ENCODE data around the gene DOK7. TPM values are rescaled to one million over a fixed set of nuclear protein-coding genes. Genes with fewer than 3 reads are reported as not detected.
A peak's percentile ranks its signal among the peaks of the same experiment; 100 is the strongest.

DOK7 gene
- polyA plus RNA-seq, 3 donors: not detected

- Histone ChIP-seq H3K9ac (ENCODE audit: insufficient read depth, low read length, poor library complexity, severe bottlenecking) (no peak overlapping the region), H3K4me1 (ENCODE audit: control insufficient read depth in 1 of 2, insufficient read depth in 2 of 2, low read length in 2 of 2) (no peaks in the 10 kb centered on the region), H3K4me3 (replicated peaks in 1 of 3; ENCODE audit: low read depth in 2 of 3, low read length in 3 of 3) (no peak overlapping the region), H3K27ac (ENCODE audit: low read depth in 1 of 2, low read length in 2 of 2) (no peak overlapping the region), H3K36me3 (replicated peaks in 1 of 2; ENCODE audit: control insufficient read depth in 1 of 2, insufficient read depth in 2 of 2, low read length in 2 of 2) (peaks cover 0 to 1% of the 10 kb centered on the region in 2 donors), H2AFZ (ENCODE audit: insufficient read depth, low read depth, low read length, poor library complexity, severe bottlenecking) (no peak overlapping the region), H4K20me1 (ENCODE audit: insufficient read depth, low read length) (peaks cover 34% of the 10 kb centered on the region), H3K9me3 (replicated peaks in 1 of 2; ENCODE audit: control insufficient read depth in 1 of 2, insufficient read depth in 1 of 2, low read length in 2 of 2) (no peaks in the 10 kb centered on the region), H3K79me2 (ENCODE audit: insufficient read depth, low read length) (no peaks in the 10 kb centered on the region), H3K27me3 (ENCODE audit: control insufficient read depth in 2 of 2, insufficient read depth in 2 of 2, low read length in 2 of 2) (peaks cover 0 to 10% of the 10 kb centered on the region in 2 donors), H3K4me2 (replicated peaks; ENCODE audit: extremely low read depth, low read length, poor library complexity, severe bottlenecking) (no peak overlapping the region)
- no peaks in the 10 kb centered on the region for H3K4me1 Mint-ChIP-seq
- peaks cover 0 to 3% (median 0%) of the 10 kb centered on the region in 7 donors for H3K9me3 Mint-ChIP-seq
- TF ChIP-seq CTCF (IDR thresholded peaks at IDR 0.05): no peak
- no peak overlapping the region for H3K27ac Mint-ChIP-seq
- peaks cover 18 to 49% (median 21%) of the 10 kb centered on the region in 3 donors for H3K27me3 Mint-ChIP-seq (ENCODE audit: low read depth in 3 of 3)
- H3K4me3 Mint-ChIP-seq: no peak overlapping the region
- WGBS (ENCODE audit: insufficient coverage): 68% methylated on average over 9 of the region's 14 CpGs
- intact Hi-C loops (cut with micrococcal nuclease): no loop called here
- DNase-seq: no peak
- peaks cover 0 to under 1% of the 10 kb centered on the region in 2 donors for H3K36me3 Mint-ChIP-seq
Observed at GRCh38 chr4:3496021-3496420, 32.9 kb downstream of the DOK7 start.

- Histone ChIP-seq H3K4me1 (ENCODE audit: control insufficient read depth in 1 of 2, insufficient read depth in 2 of 2, low read length in 2 of 2) (no peaks in the 10 kb centered on the region), H2AFZ (ENCODE audit: insufficient read depth, low read depth, low read length, poor library complexity, severe bottlenecking) (no peak overlapping the region), H3K27me3 (ENCODE audit: control insufficient read depth in 2 of 2, insufficient read depth in 2 of 2, low read length in 2 of 2) (peaks cover 0 to 6% of the 10 kb centered on the region in 2 donors), H3K36me3 (replicated peaks in 1 of 2; ENCODE audit: control insufficient read depth in 1 of 2, insufficient read depth in 2 of 2, low read length in 2 of 2) (peaks cover under 1 to 12% of the 10 kb centered on the region in 2 donors), H3K9me3 (replicated peaks in 1 of 2; ENCODE audit: control insufficient read depth in 1 of 2, insufficient read depth in 1 of 2, low read length in 2 of 2) (no peaks in the 10 kb centered on the region), H3K4me2 (replicated peaks; ENCODE audit: extremely low read depth, low read length, poor library complexity, severe bottlenecking) (no peak overlapping the region), H3K79me2 (ENCODE audit: insufficient read depth, low read length) (no peaks in the 10 kb centered on the region), H4K20me1 (ENCODE audit: insufficient read depth, low read length) (peaks cover 44% of the 10 kb centered on the region), H3K9ac (ENCODE audit: insufficient read depth, low read length, poor library complexity, severe bottlenecking) (no peak overlapping the region), H3K4me3 (replicated peaks in 1 of 3; ENCODE audit: low read depth in 2 of 3, low read length in 3 of 3) (no peak overlapping the region), H3K27ac (ENCODE audit: low read depth in 1 of 2, low read length in 2 of 2) (no peak overlapping the region)
- intact Hi-C loops (cut with micrococcal nuclease): no loop called here
- no peak for TF ChIP-seq CTCF (IDR thresholded peaks at IDR 0.05)
- Mint-ChIP-seq H3K4me3 (peak overlapping the region in 1 of 2 donors; percentile 60), H3K4me1 (no peaks in the 10 kb centered on the region), H3K9me3 (peaks cover 0 to 3% (median 0%) of the 10 kb centered on the region in 7 donors), H3K27me3 (ENCODE audit: low read depth in 3 of 3) (peaks cover 11 to 39% (median 12%) of the 10 kb centered on the region in 3 donors), H3K27ac (peak overlapping the region in 1 of 7 donors; percentile 54), H3K36me3 (peaks cover 3 to 11% of the 10 kb centered on the region in 2 donors)
- no peak for DNase-seq
- WGBS (ENCODE audit: insufficient coverage): 91% methylated on average over 6 of the region's 6 CpGs
Observed at GRCh38 chr4:3497095-3497494, 34.0 kb downstream of the DOK7 start.

Measured in CD14-positive monocyte (primary cell).